ENCODE measurements around the gene PAQR4.
"Not testable (repeated sequence)": the region's sequence is repeated elsewhere in the genome, so short reads cannot be mapped to it uniquely, and the experiment has no call there.

GRCh38 chr16:2943716-2944115, 25.4 kb upstream of the PAQR4 start:
- TF ChIP-seq CTCF (IDR thresholded peaks at IDR 0.05); NFIC (IDR thresholded peaks at IDR 0.05; ENCODE audit: borderline replicate concordance); SIN3A (IDR thresholded peaks at IDR 0.05; ENCODE audit: borderline replicate concordance, low read depth, low read length): not testable (repeated sequence)

Measured in SK-N-SH (cell line).